KMS-11 (cell line): ENCODE results near the gene ITSN1.

Experiments
- H2AFZ ChIP-seq: fragments of 200-600 bp; sonication (generic); 2 replicates; pipeline ENCODE4 v1.6.1; 2016; ENCODE audit warnings: antibody characterized with exemption, mixed run types, low read depth
- H3K27ac ChIP-seq: fragments of 200-600 bp; sonication (generic); 2 replicates; pipeline ENCODE4 v1.6.1; 2016; ENCODE audit warnings: mild to moderate bottlenecking, mixed run types
- H3K27me3 ChIP-seq: fragments of 200-600 bp; sonication (generic); 2 replicates; pipeline ENCODE4 v1.6.1; 2017; ENCODE audit warnings: mild to moderate bottlenecking, low read depth, mixed run types, moderate library complexity; ENCODE audit not compliant: insufficient read depth
- H3K36me3 ChIP-seq: fragments of 200-600 bp; sonication (generic); 2 replicates; pipeline ENCODE4 v1.6.1; 2017; ENCODE audit warnings: mild to moderate bottlenecking, mixed run types; ENCODE audit not compliant: insufficient read depth
- H3K4me1 ChIP-seq: fragments of 200-600 bp; sonication (generic); 2 replicates; pipeline ENCODE4 v1.6.1; 2016; ENCODE audit warnings: mild to moderate bottlenecking, low read depth, mixed run types; ENCODE audit not compliant: poor library complexity, severe bottlenecking
- H3K4me2 ChIP-seq: fragments of 200-600 bp; sonication (generic); 2 replicates; pipeline ENCODE4 v1.7.0; 2016; ENCODE audit warnings: mild to moderate bottlenecking, mixed run types
- H3K4me3 ChIP-seq: fragments of 200-600 bp; sonication (generic); IDR thresholded peaks from 2 replicates; pipeline ENCODE4 v1.6.1; 2017; ENCODE audit warnings: low read depth, low read length, mixed read lengths; ENCODE audit not compliant: insufficient read depth
- H3K79me2 ChIP-seq: fragments of 200-600 bp; sonication (generic); 2 replicates; pipeline ENCODE4 v1.6.1; 2016; ENCODE audit warnings: low read depth, mixed run types; ENCODE audit not compliant: insufficient read depth
- H3K9ac ChIP-seq: fragments of 200-600 bp; sonication (generic); 2 replicates; pipeline ENCODE4 v1.6.1; 2016; ENCODE audit warnings: mild to moderate bottlenecking, mixed run types
- H4K20me1 ChIP-seq: fragments of 200-600 bp; sonication (generic); 2 replicates; pipeline ENCODE4 v1.6.1; 2016; ENCODE audit warnings: mild to moderate bottlenecking, mixed run types; ENCODE audit not compliant: insufficient read depth
- TF ChIP-seq, protein P1 (sequence below): fragments of 200-600 bp; sonication (generic); conservative IDR thresholded peaks from 2 replicates; pipeline ENCODE4 v1.6.1; 2017; ENCODE audit warnings: low read depth, mild to moderate bottlenecking, antibody characterized with exemption, low read length, moderate library complexity, mixed read lengths

Gene ITSN1

DNA sequence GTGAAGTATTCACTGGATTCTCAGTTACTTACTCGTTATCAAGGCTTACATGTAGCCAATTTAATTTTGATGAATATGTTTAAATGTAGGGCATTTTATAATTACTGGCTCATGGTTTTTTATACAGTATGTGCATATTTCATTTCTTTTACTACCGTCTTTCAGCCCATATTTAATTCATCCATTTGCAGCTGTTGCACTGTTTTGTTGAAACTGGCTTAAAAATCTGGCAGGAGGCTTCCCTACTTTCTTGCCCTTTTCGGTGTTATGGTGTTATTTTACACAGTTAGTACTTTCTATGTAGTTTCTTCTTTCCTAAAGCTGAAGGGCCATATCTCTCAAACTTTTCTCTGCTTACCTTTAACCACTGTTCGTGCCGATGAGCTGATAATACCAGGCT is 54.2 kb downstream of the ITSN1 start:
- H3K36me3 ChIP-seq: no peaks in the 10 kb centered on the region
- H3K79me2 ChIP-seq: no peaks in the 10 kb centered on the region
- H3K9ac ChIP-seq: no peak overlapping the region
- H4K20me1 ChIP-seq: no peaks in the 10 kb centered on the region
- no peak overlapping the region for H3K27ac ChIP-seq
- H3K4me2 ChIP-seq: no peak overlapping the region
- no peak overlapping the region for H2AFZ ChIP-seq
- H3K4me3 ChIP-seq: no peak overlapping the region
- TF ChIP-seq, protein P1, sequence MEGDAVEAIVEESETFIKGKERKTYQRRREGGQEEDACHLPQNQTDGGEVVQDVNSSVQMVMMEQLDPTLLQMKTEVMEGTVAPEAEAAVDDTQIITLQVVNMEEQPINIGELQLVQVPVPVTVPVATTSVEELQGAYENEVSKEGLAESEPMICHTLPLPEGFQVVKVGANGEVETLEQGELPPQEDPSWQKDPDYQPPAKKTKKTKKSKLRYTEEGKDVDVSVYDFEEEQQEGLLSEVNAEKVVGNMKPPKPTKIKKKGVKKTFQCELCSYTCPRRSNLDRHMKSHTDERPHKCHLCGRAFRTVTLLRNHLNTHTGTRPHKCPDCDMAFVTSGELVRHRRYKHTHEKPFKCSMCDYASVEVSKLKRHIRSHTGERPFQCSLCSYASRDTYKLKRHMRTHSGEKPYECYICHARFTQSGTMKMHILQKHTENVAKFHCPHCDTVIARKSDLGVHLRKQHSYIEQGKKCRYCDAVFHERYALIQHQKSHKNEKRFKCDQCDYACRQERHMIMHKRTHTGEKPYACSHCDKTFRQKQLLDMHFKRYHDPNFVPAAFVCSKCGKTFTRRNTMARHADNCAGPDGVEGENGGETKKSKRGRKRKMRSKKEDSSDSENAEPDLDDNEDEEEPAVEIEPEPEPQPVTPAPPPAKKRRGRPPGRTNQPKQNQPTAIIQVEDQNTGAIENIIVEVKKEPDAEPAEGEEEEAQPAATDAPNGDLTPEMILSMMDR: no peak
- no peaks in the 10 kb centered on the region for H3K27me3 ChIP-seq
- H3K4me1 ChIP-seq: no peaks in the 10 kb centered on the region

DNA sequence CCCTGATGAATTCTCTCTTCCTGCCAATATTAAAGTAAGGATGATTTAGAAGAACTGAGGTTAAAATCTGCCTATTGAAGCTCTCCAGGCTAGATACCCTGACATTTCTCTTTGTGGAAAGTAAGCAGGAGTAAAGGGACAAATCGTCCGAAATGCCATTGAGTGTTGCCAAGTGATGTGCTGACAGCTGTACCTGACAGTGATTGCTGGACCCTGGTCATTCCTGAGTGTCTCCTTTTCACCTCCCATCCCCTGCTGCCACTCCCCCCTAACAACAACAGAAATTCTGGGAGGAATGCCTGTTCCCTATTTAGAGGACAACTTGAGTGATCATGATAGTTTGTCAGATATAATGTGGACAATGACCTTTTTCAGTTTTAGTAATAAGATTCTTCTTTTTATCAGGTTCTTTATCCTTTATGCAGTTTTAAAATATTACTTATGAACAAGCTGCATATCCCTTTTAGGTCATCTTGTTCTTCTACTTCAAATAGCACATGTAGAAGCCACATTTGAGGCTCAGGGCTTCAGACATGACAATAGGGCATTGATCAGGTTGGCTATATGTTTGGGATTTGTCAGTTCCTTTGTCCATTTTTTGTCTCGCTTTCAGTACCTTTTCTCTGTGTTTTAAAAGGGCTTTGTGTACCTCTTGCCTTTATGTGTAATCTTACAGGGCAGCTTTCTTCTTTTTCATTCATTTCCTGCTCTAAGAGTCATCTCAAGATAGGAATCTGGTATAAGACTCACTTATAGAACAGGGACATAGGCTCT is 56.0 kb downstream of the ITSN1 start:
- no peak overlapping the region for H3K27ac ChIP-seq
- no peaks in the 10 kb centered on the region for H3K4me1 ChIP-seq
- no peaks in the 10 kb centered on the region for H4K20me1 ChIP-seq
- TF ChIP-seq, protein P1: no peak
- no peaks in the 10 kb centered on the region for H3K27me3 ChIP-seq
- no peaks in the 10 kb centered on the region for H3K79me2 ChIP-seq
- no peak overlapping the region for H3K4me2 ChIP-seq
- H2AFZ ChIP-seq: no peak overlapping the region
- H3K36me3 ChIP-seq: no peaks in the 10 kb centered on the region
- H3K9ac ChIP-seq: no peak overlapping the region
- H3K4me3 ChIP-seq: no peak overlapping the region

DNA sequence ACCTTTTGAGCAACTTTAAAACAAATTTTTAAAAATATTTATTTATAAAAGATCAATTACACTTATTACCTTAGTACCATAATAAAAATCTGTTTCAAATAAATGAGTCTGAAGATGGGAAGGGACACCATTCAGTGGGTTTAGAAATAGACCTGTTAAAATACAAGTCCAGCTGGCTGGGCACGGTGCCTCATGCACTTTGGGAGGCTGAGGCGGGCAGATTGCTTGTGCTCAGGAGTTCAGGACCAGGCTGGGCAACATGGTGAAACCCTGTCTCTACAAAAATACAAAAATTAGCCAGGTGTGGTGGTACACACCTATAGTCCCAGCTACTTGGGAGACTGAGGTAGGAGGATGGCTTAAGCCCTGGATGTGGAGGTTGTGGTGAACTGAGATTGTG is 57.0 kb downstream of the ITSN1 start:
- Histone ChIP-seq H4K20me1 (no peaks in the 10 kb centered on the region), H3K4me1 (no peaks in the 10 kb centered on the region), H3K27me3 (no peaks in the 10 kb centered on the region), H3K79me2 (no peaks in the 10 kb centered on the region), H3K36me3 (no peaks in the 10 kb centered on the region), H3K27ac (no peak overlapping the region), H3K9ac (no peak overlapping the region), H3K4me2 (no peak overlapping the region), H3K4me3 (no peak overlapping the region), H2AFZ (no peak overlapping the region)
- TF ChIP-seq, protein P1: no peak

DNA sequence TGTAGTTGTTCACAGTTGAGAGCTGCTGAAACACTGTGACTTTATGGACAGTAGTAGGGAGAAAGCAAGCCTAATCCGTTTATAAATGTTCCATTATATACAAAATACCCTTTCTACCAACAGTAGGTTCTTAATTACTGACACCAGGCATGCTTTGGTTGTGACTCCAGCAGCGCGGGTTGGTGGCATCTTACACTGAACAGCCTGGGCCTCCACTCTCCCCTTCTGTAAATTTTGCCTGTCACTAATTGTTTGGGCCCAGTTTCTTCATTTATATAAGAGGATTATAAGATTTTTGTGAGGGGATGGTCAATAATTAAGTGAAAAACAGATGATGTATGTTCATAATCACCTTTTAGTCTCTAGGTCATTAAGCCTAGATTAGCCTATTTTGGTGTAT is 58.2 kb downstream of the ITSN1 start:
- Histone ChIP-seq H4K20me1 (no peaks in the 10 kb centered on the region), H2AFZ (no peak overlapping the region), H3K4me1 (no peaks in the 10 kb centered on the region), H3K4me2 (no peak overlapping the region), H3K27ac (no peak overlapping the region), H3K79me2 (no peaks in the 10 kb centered on the region), H3K4me3 (no peak overlapping the region), H3K9ac (no peak overlapping the region), H3K27me3 (no peaks in the 10 kb centered on the region), H3K36me3 (no peaks in the 10 kb centered on the region)
- TF ChIP-seq, protein P1: no peak
